Ovary (tissue), 9 donors: ENCODE measurements around the gene SLC41A1. TPM values are rescaled to one million over a fixed set of nuclear protein-coding genes. Genes with fewer than 3 reads are reported as not detected.

Experiments
- DNase-seq, 5 donors: peaks; one replicate each; pipeline ENCODE4 v3.0.0-alpha.2; 2019 to 2020
- H3K27ac ChIP-seq, 2 donors: fragments of 200-600 bp; one replicate each; pipeline versions ENCODE4 v1.5.1 to v1.8.0; 2019 to 2022
- H3K27me3 ChIP-seq: fragments of 200-600 bp; one replicate; pipeline ENCODE4 v1.8.0; 2022
- H3K36me3 ChIP-seq: fragments of 200-600 bp; sonication (generic); one replicate; pipeline ENCODE4 v1.5.1; 2019
- H3K4me1 ChIP-seq: one replicate; pipeline ENCODE4 v1.8.1; 2013; ENCODE audit warnings: mild to moderate bottlenecking, moderate library complexity; ENCODE audit not compliant: insufficient read depth
- H3K4me3 ChIP-seq: fragments of 200-600 bp; sonication (generic); one replicate; pipeline ENCODE4 v1.5.1; 2017
- H3K9me3 ChIP-seq, 2 donors: fragments of 200-600 bp in 1 of 2; sonication (generic) in 1 of 2; one replicate each; pipeline versions ENCODE4 v1.5.1 to v1.8.1; 2013 to 2019; ENCODE audit warnings: mild to moderate bottlenecking in 1 of 2, moderate library complexity in 1 of 2
- EP300 ChIP-seq: sonication (generic); formaldehyde crosslinking; IDR thresholded peaks from one replicate; pipeline ENCODE4 v1.6.1; 2017; ENCODE audit warnings: antibody characterized with exemption
- POLR2A ChIP-seq: fragments of 450-650 bp; IDR thresholded peaks from one replicate; pipeline ENCODE4 v1.6.1; 2017; ENCODE audit warnings: antibody characterized with exemption, mild to moderate bottlenecking, moderate library complexity
- WGBS, 3 donors: extraction: QIAGEN DNeasy Blood & Tissue Kit in 1 of 3; methylation state at CpG; one replicate each; pipeline versions ENCODE4 v1.1.5 to v1.1.7; 2013 to 2017; 5-methylcytosine and 5-hydroxymethylcytosine counted together
- intact Hi-C, 4 donors: fragments of 100-400 bp; cut with DNase I; formaldehyde crosslinking; loops; one replicate each; pipeline versions ENCODE4 v1.11.0 to v1.15.1; 2022 to 2023
- polyA plus RNA-seq, 2 donors: library from polyadenylated mRNA; stranded (reverse); fragments of 200-250 nt in 1 of 2; fragments of 350-450 nt in 1 of 2; fragmentation: Illumina TruSeq in 1 of 2; extraction: RNeasy Lipid Tissue Mini Kit (QIAGEN cat#74804) in 1 of 2; gene quantifications; one replicate each; pipeline ENCODE4 v1.2.3, GENCODE V29; 2013 to 2014
- total RNA-seq, 7 donors: library from RNA; depleted of rRNA in 2 of 7; stranded (reverse); fragments of >200 nt in 2 of 7; fragmentation: NEBNext Ultra II Directional in 3 of 7; extraction: Animal tissue kit (Norgen Biotek cat#: 25700) in 3 of 7; gene quantifications; one replicate each; pipeline versions ENCODE4 v1.1.0 to v1.2.4, GENCODE V29; 2016 to 2023
- TF ChIP-seq, protein P1 (sequence below), 3 donors: fragments of 450-650 bp in 2 of 3; fragments of 200-600 bp in 1 of 3; IDR thresholded peaks; one replicate each; pipeline versions ENCODE4 v1.5.1 to v1.8.0; 2016 to 2022; ENCODE audit warnings: antibody characterized with exemption in 3 of 3, mild to moderate bottlenecking in 1 of 3
- donor health status: DM: no; HTN: no; CAD: no; lungs with moderate emphysema.
- donor health status: DM: no; HTN: no; CAD: no.
- donor health status: Bipolar disorder and iron deficiency.
- donor health status: DM: yes; HTN: yes; CAD: no.
- donor health status: DM: no; HTN: no; CAD: no.
- donor health status: DM: yes; HTN: yes; CAD: no.

SLC41A1 gene
- total and polyA plus RNA-seq, 9 donors, result 12.5 to 75.9 (median 33.5) TPM

DNA sequence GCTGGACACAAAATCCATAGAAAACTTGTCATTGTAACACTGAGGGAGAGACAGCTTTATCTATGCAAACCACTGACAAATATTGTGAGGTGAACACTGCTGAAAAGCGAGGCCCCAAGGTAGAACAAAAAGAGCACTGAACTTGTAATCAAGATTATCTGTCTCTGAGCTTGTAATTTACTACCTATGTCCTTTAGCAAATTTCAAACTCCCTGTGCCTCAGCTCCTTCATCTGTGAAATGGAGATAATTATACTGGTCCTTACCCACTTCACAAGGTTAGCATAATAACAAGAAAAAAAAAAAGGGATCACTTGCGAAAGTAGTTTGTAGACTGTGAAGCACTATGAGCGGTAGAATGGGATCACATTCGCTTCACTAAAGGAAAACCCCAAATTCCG, 58.1 kb downstream of the SLC41A1 start:
- intact Hi-C loops, result no loop called here

DNA sequence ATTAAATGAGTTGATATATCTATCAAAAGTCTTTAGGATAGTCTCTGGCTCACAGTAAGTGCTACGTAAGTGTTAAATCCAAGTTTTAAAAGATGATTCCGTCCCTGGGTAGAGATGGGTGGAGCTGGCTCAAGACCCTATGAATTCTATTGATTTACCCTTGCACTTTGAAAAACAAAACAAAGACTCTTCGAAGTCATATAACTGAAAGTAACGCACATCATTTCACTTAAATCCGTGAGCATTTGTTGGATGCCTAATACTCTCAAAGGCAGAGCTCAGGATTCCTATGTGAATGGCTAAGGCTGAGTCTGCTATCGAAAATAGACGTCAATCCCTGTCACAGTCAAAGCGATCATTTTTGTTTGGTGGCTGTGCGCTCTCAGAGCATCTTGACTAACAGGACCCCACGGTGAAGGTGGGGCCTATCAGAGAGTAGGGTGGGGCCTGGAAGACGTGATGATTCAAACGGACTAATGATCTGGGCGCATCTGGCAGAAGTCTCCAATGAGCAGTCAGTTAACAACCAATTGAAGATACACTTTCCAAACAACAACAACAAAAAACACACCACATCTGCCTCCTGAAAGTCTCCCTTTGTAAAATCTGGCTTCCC, 61.9 kb downstream of the SLC41A1 start:
- TF ChIP-seq, protein P1, sequence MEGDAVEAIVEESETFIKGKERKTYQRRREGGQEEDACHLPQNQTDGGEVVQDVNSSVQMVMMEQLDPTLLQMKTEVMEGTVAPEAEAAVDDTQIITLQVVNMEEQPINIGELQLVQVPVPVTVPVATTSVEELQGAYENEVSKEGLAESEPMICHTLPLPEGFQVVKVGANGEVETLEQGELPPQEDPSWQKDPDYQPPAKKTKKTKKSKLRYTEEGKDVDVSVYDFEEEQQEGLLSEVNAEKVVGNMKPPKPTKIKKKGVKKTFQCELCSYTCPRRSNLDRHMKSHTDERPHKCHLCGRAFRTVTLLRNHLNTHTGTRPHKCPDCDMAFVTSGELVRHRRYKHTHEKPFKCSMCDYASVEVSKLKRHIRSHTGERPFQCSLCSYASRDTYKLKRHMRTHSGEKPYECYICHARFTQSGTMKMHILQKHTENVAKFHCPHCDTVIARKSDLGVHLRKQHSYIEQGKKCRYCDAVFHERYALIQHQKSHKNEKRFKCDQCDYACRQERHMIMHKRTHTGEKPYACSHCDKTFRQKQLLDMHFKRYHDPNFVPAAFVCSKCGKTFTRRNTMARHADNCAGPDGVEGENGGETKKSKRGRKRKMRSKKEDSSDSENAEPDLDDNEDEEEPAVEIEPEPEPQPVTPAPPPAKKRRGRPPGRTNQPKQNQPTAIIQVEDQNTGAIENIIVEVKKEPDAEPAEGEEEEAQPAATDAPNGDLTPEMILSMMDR (IDR thresholded peaks at IDR 0.05), result no peak
- TF ChIP-seq EP300, result no peak
- TF ChIP-seq POLR2A, result no peak
- Histone ChIP-seq H3K4me1 (peaks cover 6% of the 10 kb centered on the region), H3K9me3 (no peaks in the 10 kb centered on the region), H3K27ac (no peak overlapping the region), H3K27me3 (no peaks in the 10 kb centered on the region), H3K36me3 (no peaks in the 10 kb centered on the region), H3K4me3 (no peak overlapping the region)
- WGBS, 3 donors, result 72 to 81% (median 80%) methylated on average over 13 of the region's 13 CpGs
- intact Hi-C loops, result no loop called here
- DNase-seq, result no peak

More for the DNA sequence above, 58.1 kb downstream of the SLC41A1 start:
- Histone ChIP-seq H3K4me1 (peaks cover 4% of the 10 kb centered on the region), H3K27ac (no peak overlapping the region), H3K27me3 (no peaks in the 10 kb centered on the region), H3K9me3 (no peaks in the 10 kb centered on the region), H3K36me3 (no peaks in the 10 kb centered on the region), H3K4me3 (no peak overlapping the region)
- TF ChIP-seq, protein P1 (IDR thresholded peaks at IDR 0.05), result no peak
- TF ChIP-seq EP300, result no peak
- no peak for TF ChIP-seq POLR2A
- 70 to 93% (median 87%) methylated on average over 5 of the region's 5 CpGs for WGBS, 3 donors
- no peak for DNase-seq

- H3K9me3 ChIP-seq, result no peaks in the 10 kb centered on the region
- H3K4me3 ChIP-seq, result peak within 1 kb of the TSS; percentile 57
- intact Hi-C loops, result no loop called here
- peaks cover 9% of the 10 kb centered on the region for H3K4me1 ChIP-seq
- DNase-seq, result peak; percentile 97 to 99 (median 98)
- no peaks in the 10 kb centered on the region for H3K27me3 ChIP-seq
- TF ChIP-seq POLR2A (peak; percentile 65), EP300 (no peak)
- TF ChIP-seq, protein P1 (IDR thresholded peaks at IDR 0.05), result peak in 2 of 3 donors; percentile 25 to 36
- WGBS, 3 donors, result 0 to 2% (median 0%) methylated on average over 27 of the region's 27 CpGs
- no peaks in the 10 kb centered on the region for H3K36me3 ChIP-seq
- peak within 1 kb of the TSS; percentile 95 to 98 for H3K27ac ChIP-seq
These were observed 62.6 kb downstream of the SLC41A1 start, which contains the start of gene NUCKS1 for GRCh38 chr1:205750138-205751035. NUCKS1 (minus strand) TSS chr1:205750182; CDS start chr1:205749973, 209 bp downstream.

GRCh38 chr1:205749234-205750137, 63.5 kb downstream of the SLC41A1 start:
- H3K36me3 ChIP-seq, result no peaks in the 10 kb centered on the region
- intact Hi-C loops, result no loop called here
- WGBS, 3 donors, result 0 to 1% (median 1%) methylated on average over 40 to 80 of the region's 81 CpGs

More at GRCh38 chr1:205749234-205750137, 63.5 kb downstream of the SLC41A1 start:
- peak overlapping the region; percentile 57 for H3K4me3 ChIP-seq
- H3K27ac ChIP-seq, result peak overlapping the region; percentile 95 to 98
- peaks cover 11% of the 10 kb centered on the region for H3K4me1 ChIP-seq
- H3K27me3 ChIP-seq, result no peaks in the 10 kb centered on the region
- peak; percentile 93 to 95 (median 94) for DNase-seq
- TF ChIP-seq POLR2A (peak; percentile 74), EP300 (peak; percentile 27)
- TF ChIP-seq, protein P1 (IDR thresholded peaks at IDR 0.05), result peak in 1 of 3 donors; percentile 14
- H3K9me3 ChIP-seq, result no peaks in the 10 kb centered on the region
